Testis (tissue), 2 donors: ENCODE data around the gene MYH3.

Experiments
- CTCF ChIP-seq, 3 experiments: fragments of 450-650 bp in 2 of 3; fragments of 200-600 bp in 1 of 3; sonication (generic) in 1 of 3; IDR thresholded peaks; one replicate each; pipeline ENCODE4 v1.5.1; 2016 to 2019; ENCODE audit warnings: antibody characterized with exemption in 3 of 3, mild to moderate bottlenecking in 2 of 3, moderate library complexity in 1 of 3
- POLR2A ChIP-seq: fragments of 450-650 bp; IDR thresholded peaks from one replicate; pipeline ENCODE4 v1.6.1; 2017; ENCODE audit warnings: antibody characterized with exemption, mild to moderate bottlenecking, moderate library complexity

GRCh38 chr17:10620823-10621222 is 36.3 kb downstream of the MYH3 start:
- no peak for TF ChIP-seq CTCF (IDR thresholded peaks at IDR 0.05)
- no peak for TF ChIP-seq POLR2A
